Measurements from ENCODE around the gene ACOT7.

DNA sequence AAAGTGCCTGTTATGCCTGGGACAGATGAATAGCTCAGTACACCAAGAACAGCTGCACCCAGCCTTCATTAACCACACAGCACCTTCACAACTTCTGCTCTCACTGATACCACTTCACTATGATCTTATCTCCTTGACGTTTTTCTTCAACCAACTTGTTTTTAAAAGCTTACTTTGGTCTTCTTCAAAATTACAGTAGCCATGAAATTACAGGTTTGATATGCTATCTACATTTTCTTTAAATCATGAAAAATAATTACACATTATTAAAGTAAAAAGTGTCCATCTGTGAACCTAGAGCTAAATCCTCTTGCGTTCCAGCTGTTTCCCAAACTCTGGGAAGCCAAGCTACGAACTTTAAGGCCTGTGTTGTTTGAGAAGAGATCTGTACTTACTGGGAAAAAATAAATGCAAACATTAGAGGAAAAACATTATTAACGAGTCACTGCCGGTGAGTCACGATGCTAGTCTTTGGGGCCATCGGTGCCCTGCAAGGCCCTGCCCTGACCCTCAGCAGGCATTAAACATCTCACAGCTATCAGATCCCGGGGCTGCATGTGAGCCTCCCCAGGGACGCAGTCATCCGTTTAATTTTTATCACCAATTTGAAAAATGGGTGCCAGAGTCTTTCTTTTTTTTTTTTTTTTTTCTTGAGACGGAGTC, 76.3 kb downstream of the ACOT7 start:
- TF ChIP-seq, protein P1, sequence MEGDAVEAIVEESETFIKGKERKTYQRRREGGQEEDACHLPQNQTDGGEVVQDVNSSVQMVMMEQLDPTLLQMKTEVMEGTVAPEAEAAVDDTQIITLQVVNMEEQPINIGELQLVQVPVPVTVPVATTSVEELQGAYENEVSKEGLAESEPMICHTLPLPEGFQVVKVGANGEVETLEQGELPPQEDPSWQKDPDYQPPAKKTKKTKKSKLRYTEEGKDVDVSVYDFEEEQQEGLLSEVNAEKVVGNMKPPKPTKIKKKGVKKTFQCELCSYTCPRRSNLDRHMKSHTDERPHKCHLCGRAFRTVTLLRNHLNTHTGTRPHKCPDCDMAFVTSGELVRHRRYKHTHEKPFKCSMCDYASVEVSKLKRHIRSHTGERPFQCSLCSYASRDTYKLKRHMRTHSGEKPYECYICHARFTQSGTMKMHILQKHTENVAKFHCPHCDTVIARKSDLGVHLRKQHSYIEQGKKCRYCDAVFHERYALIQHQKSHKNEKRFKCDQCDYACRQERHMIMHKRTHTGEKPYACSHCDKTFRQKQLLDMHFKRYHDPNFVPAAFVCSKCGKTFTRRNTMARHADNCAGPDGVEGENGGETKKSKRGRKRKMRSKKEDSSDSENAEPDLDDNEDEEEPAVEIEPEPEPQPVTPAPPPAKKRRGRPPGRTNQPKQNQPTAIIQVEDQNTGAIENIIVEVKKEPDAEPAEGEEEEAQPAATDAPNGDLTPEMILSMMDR (IDR thresholded peaks at IDR 0.05): no peak
- TF ChIP-seq POLR2A (IDR thresholded peaks at IDR 0.05): no peak

Measured in prostate gland (tissue), 2 donors.